CD4-positive, alpha-beta T cell treated with Interleukin-4 for 4 hours (primary cell): ENCODE results near the gene LRRC32.

Source experiments
- DNase-seq: peaks from one replicate; pipeline ENCODE4 v3.0.0-alpha.2; 2020

LRRC32 gene

DNA sequence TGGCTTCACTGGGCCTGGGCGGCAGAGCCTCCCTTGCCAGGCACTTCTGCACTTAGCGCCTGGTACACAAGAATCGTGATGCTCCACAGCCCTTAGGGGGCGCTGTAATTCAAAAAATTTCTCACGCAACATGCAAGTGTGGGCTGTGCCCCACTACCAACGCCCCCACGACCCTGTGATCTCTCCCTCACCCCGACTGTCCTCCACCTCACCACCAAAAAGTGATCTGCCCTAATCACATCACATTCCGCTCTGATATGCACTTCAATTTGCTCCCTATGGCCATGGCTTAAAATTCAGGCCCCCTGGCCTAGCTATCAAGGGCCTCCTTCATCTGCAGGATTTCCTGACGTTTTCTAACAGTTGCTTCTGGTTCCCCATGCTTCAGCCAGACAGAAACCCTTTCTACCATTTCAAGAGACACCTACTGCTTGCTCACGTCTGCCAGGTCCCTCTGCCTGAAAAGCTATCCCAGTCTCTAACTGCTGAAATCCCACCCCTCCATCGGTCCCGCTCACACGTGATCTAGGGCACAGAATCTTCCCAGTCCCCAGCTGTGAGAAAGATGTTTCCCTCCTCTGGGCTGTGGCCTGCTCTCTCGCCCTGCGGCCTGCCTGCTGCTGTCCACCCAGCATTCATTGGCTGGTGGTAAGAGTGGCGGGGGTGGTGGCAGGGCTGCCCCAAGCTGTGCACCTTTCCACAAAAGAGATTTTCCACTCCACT is 27.9 kb upstream of the LRRC32 start:
- no peak for DNase-seq

- no peak for DNase-seq
Measured at GRCh38 chr11:76696756-76697155, 26.2 kb upstream of the LRRC32 start.

GRCh38 chr11:76695771-76696170 is 25.2 kb upstream of the LRRC32 start:
- no peak for DNase-seq

DNA sequence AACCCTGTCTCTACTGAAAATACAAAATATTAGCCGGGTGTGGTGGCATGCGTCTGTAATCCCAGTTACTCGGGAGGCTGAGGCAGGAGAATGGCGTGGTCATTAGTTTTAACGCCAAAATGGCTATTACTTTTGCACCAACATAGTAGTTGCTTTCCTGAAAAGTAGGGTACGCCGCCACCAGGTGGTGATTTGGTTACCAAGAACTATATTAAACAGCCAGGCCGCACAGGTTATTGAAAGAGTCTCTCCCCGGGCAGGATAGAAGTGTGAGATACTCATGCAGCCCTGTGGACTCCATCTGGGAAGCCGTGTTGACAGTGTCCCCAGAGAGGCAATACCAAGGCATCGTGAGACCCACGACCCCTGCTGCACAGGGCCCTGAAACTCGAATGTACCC is 24.6 kb upstream of the LRRC32 start:
- DNase-seq = no peak

DNA sequence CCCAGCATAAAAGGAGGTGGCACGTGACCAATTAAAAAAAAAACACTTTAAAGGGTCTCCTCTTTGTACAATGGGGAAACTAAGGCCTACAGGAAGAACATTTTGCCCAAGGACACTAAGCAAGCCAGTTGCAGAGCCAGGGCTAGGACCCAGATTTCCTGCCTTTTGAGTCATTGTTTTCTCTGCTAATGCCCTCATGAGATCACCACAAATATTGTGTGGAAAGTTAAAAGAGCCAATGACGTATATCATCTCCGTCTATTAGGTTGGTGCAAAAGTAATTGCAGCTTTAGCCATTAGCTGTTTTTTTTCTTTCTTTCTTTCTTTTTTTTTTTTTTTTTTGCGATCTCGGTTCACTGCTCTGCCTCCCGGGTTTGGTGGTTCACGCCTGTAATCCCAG is 24.1 kb upstream of the LRRC32 start:
- no peak for DNase-seq

DNA sequence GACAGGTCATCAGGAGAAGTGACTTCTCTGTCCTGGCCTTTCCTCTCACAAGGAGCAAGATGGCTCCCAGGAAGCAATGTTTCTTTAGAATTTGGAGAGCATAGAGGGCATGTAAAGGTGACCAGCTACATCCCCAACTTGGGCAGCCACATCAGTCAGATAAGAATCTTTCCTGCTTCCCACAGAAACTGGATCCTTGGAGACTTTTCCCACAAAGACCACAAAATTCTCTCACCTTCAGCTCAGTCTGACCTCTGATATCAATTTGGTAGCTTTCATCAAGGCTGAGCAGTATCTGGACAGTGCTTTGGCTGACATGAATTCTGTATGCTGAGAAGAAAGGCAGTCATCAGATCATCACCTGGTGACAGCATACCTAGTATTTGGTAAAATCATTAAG is 23.3 kb upstream of the LRRC32 start:
- DNase-seq = no peak

DNA sequence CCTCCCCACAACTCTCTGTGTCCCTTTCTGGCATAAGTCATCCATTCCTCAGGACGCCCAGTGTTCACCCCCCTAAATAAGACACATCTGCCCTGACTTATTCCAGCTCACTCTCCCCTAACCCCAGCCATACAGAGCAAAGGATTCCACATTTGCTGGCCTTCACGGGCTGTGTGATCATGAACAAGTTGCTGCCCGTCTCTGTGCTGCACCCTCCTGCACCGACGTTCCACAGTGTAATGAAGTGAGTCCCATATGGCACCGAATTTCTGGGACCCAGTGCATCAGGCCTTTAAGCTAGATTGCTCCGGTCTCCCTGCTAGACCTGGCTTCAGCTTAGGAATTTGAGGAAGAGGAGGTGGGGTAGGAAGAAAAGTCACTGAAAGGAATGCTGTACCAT is 22.4 kb upstream of the LRRC32 start:
- no peak for DNase-seq

- DNase-seq = no peak
Measured at GRCh38 chr11:76691655-76692054, 21.1 kb upstream of the LRRC32 start.

DNA sequence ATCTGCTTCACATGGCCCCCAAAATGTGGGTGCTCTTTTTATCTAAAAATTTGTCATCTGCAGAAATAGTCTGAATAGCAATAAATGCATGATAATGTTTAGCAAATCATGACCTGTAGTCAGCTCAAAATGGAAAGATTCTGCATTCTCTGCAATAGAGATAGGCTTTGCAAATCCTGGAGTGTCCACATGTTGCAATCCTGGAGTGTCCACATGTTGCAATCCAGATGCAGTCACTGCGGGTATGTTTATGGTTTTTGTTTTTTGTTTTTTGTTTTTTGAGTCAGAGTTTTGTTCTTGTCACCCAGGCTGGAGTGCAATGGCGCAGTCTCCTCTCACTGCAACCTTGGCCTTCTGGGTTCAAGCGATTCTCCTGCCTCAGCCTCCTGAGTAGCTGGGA is 20.2 kb upstream of the LRRC32 start:
- DNase-seq = no peak

DNA sequence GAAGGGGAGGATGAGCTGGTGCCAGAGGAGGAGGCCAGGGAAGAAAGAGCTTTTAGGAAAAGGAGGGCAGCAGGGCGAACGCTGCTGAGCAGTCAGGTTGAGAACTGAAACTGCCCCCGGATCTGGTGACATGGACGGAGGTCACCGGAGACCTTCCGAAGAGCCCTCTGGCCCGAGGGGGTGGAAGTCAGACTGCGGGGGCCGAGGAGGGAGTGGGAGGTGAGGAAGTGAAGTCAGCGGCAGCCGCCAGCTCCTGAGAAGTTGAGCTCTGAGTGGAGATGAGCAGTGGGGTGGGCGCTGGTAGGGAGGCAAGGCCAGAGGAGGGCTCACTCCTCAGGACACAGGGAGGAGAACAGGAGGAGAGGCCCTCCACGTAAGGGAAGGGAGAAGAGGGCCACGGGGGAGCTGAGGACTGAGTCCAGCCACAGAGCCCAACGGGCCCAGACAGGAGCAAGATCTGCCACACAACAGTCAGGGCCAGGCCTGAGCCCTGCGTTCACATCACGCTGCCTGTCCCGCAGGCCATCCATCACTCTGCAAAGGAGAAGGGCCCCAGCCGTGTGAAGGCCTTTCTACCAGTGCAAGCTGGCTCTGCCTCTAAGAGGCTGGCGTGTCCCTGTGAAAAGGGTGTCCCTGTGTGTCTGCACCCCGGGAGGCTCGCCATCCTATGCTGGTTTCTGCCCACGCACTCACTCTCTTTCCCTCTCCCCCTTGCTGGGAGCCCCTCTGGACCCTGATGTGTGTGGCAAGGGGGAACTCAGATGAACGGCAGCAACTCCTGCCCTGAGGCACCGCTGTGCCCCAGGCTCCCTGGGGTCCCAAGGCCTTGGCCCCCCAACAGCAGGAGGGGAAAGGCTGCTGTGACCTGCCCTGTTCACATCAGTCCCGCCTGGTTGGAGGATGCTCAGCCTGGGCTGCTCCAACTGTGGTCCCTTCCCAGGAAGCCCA is 19.0 kb upstream of the LRRC32 start:
- no peak for DNase-seq

DNA sequence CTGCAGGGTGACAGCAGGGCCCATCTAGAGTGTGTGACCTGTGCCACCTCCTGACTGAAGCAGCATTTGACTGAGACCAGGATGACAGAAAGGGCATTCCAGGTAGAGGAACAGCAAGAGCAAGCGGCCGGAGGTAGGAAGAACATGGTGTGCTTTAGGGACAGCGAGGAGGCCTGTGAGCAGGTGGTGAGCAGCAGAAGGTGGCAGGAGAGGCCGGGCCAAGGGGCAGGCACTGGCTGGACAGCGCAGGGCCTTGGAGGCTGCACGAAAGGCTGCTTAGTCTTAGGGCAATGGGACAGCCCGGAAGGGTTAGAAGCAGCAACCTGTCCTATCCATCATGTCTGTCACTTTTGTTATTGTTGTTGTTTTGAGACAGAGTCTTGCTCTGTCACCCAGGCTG is 17.6 kb upstream of the LRRC32 start:
- no peak for DNase-seq

DNA sequence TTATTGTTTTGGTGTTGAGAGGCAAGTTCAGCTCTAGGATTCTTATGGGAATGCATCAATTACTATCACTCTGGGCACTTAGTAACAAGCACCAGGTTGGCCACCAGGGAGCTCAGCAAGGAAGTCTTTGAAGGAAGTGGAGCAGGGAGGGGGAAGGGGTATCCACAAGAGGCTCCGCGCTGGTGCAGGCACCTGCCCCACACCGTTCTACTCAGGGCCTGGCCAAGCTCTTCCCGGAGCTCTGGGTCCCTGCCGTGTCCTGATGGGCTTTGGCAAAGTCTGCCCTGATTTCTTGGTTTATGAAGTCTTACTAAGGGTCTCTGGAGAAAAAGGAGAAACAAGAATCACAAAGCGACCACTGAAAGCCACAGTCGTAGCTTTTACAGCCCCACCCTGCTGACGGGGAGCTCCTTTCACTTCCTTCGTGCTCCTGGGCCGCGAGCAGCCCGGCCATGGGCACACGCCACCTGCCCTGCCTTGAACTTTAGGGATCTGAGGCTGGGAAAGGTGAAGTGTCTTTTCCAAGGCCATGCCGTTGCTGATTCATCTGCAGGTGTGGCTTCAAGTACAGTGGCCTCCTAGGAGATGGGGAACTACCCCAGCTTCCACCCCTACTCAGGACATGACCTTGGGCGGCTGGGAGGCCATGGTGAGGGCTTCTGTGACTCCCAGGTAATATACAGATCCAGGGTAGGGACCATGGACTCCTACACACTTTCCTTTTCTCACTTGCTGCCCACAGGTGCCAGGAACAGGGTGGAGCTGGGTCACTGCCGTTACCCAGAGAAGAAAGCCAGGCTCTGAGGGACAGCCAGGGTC is 15.9 kb upstream of the LRRC32 start:
- DNase-seq = no peak

- DNase-seq = no peak
Measured at GRCh38 chr11:76685831-76686230, 15.3 kb upstream of the LRRC32 start.

DNA sequence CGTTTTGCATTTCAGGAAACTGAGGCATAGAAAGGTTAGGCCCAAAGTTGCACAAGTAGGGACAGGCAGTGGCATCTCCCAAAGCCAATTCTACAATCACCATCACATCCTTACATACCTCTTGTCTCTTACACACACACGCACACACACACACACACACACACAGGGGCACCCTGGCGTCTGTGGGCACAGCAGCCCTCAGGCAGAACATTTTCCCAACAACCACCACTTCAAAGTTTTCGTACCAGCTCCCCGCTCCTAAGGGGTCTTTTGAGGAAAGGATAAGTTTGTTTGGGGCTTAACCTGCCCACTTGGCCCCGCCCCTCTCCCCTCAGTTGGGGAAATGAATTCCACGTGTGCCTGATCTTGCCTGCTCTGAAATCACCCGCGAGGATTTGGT is 14.7 kb upstream of the LRRC32 start:
- no peak for DNase-seq

GRCh38 chr11:76684516-76684915 is 14.0 kb upstream of the LRRC32 start:
- DNase-seq = no peak

GRCh38 chr11:76683161-76684095 is 12.9 kb upstream of the LRRC32 start:
- DNase-seq = no peak

DNA sequence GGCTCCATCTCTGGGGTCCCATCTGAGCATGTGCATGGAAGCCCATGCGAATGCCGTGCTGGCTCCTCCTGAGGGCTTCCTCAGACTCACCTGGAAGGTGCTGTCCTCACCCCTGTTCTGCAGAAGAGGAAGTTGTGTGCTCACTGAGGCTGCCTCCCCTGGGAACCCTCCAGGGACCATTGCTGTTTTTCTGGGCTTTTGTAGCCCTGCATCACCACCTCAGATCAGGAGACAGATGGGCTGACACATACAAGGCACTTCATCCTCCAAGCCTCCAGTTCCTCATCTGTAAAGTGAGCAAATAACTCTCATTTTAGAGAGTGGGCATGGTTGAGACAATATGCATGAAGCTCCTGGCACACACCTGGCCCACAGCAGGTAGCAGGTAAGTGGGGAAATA is 12.1 kb upstream of the LRRC32 start:
- no peak for DNase-seq

GRCh38 chr11:76682106-76682505 is 11.6 kb upstream of the LRRC32 start:
- DNase-seq = no peak

GRCh38 chr11:76680518-76681425 is 10.2 kb upstream of the LRRC32 start:
- DNase-seq = peak; percentile 47

GRCh38 chr11:76678321-76678720 is 7.8 kb upstream of the LRRC32 start:
- DNase-seq = no peak

DNA sequence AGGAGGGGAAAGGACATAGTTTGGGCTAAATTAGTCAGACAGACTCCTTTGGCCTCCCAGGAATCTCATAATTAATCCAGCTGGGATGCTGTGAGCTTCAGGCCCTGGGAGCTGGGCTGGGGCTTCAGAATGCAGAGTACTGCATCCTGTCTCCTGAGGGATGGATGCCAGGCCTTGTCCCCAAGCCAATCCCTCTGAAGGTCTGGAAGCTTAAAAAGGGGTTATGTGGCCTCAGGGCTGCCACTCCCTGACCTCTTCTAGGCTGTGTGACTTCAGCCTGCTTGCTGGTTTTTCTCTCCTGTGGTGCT is 6.9 kb upstream of the LRRC32 start:
- DNase-seq = no peak
